H1 (cell line): ENCODE results near the gene CNGB1. TPM values are rescaled to one million over a fixed set of nuclear protein-coding genes. Genes with fewer than 3 reads are reported as not detected.
A peak's percentile ranks its signal among the peaks of the same experiment; 100 is the strongest.

ENCODE experiments used
- CTCF ChIA-PET: fragments of 300-600 bp; sonication (Branson Sonifier 250); formaldehyde crosslinking; loops from one replicate; lab custom pipeline; 2021; ENCODE audit not compliant: partially characterized antibody; lab: Charles Lee
- POLR2A ChIA-PET: fragments of 300-600 bp; sonication (Branson Sonifier 250); formaldehyde crosslinking; loops from one replicate; lab custom pipeline; 2021; ENCODE audit warnings: inconsistent platforms; ENCODE audit not compliant: partially characterized antibody; lab: Charles Lee
- DNase-seq, 2 experiments: peaks; one replicate each; pipeline versions ENCODE4 v3.0.0 to v3.0.0-alpha.2; 2010 to 2022; ENCODE audit warnings: low spot score in 2 of 2, low read depth in 1 of 2, mixed read lengths in 1 of 2
- FAIRE-seq: peaks from 2 replicates; lab custom pipeline; 2011; peaks lifted over from hg19 to GRCh38; lab: Jason Lieb, UNC
- H2AFZ ChIP-seq: 2 replicates; pipeline ENCODE4 v1.8.1; 2012; ENCODE audit warnings: low read length, inconsistent platforms
- H2AK5ac ChIP-seq: 2 replicates; pipeline ENCODE4 v1.6.1; 2013; ENCODE audit warnings: low read depth, low read length
- H2BK120ac ChIP-seq: replicated peaks from 2 replicates; pipeline ENCODE3; 2013; ENCODE audit warnings: low read depth, low read length, inconsistent platforms
- H2BK12ac ChIP-seq: 2 replicates; pipeline ENCODE4 v1.6.1; 2013; ENCODE audit warnings: low read depth, low read length
- H2BK15ac ChIP-seq: 2 replicates; pipeline ENCODE4 v1.6.1; 2013; ENCODE audit warnings: low read length
- H2BK20ac ChIP-seq: 2 replicates; pipeline ENCODE4 v1.6.1; 2013; ENCODE audit warnings: low read length
- H2BK5ac ChIP-seq: 2 replicates; pipeline ENCODE4 v1.6.1; 2013; ENCODE audit warnings: low read depth, low read length
- H3K14ac ChIP-seq: 2 replicates; pipeline ENCODE4 v1.6.1; 2013; ENCODE audit warnings: inconsistent platforms; ENCODE audit not compliant: insufficient read length
- H3K18ac ChIP-seq: 2 replicates; pipeline ENCODE4 v1.6.1; 2013; ENCODE audit warnings: low read length; ENCODE audit errors: extremely low read depth
- H3K23ac ChIP-seq: 2 replicates; pipeline ENCODE4 v1.6.1; 2013; ENCODE audit warnings: inconsistent platforms; ENCODE audit not compliant: insufficient read length
- H3K23me2 ChIP-seq: 2 replicates; pipeline ENCODE4 v1.6.1; 2013; ENCODE audit warnings: low read depth, low read length
- H3K27ac ChIP-seq: 2 replicates; pipeline ENCODE4 v1.6.1; 2011; ENCODE audit warnings: low read depth, low read length, inconsistent platforms
- H3K27me3 ChIP-seq, 4 experiments: replicated peaks in 1 of 4; 1 replicate in 1 of 4; 2 replicates in 3 of 4; pipeline versions ENCODE4 v1.6.1 to v1.8.1; 2011 to 2013; ENCODE audit warnings: low read length in 3 of 4, mild to moderate bottlenecking in 3 of 4, inconsistent platforms in 2 of 4, mixed read lengths in 2 of 4, moderate library complexity in 1 of 4; ENCODE audit not compliant: control insufficient read depth in 3 of 4, insufficient read depth in 3 of 4; ENCODE audit errors: extremely low read depth in 1 of 4
- H3K36me3 ChIP-seq, 4 experiments: 2 replicates each; pipeline versions ENCODE4 v1.6.1 to v1.8.1; 2011 to 2013; ENCODE audit warnings: mild to moderate bottlenecking in 4 of 4, low read length in 3 of 4, moderate library complexity in 2 of 4, control low read depth in 1 of 4, inconsistent platforms in 1 of 4; ENCODE audit not compliant: insufficient read depth in 4 of 4, control insufficient read depth in 2 of 4
- H3K4ac ChIP-seq: replicated peaks from 2 replicates; pipeline ENCODE3; 2013; ENCODE audit warnings: low read length, low read depth, mixed read lengths, inconsistent platforms; ENCODE audit not compliant: insufficient read length
- H3K4me1 ChIP-seq, 4 experiments: replicated peaks in 1 of 4; 1 replicate in 1 of 4; 2 replicates in 3 of 4; pipeline versions ENCODE4 v1.6.1 to v1.8.1; 2011 to 2013; ENCODE audit warnings: low read length in 3 of 4, inconsistent platforms in 2 of 4, mixed read lengths in 1 of 4; ENCODE audit not compliant: insufficient read depth in 4 of 4, control insufficient read depth in 3 of 4
- H3K4me2 ChIP-seq, 2 experiments: 2 replicates each; pipeline versions ENCODE4 v1.6.1 to v1.8.1; 2011 to 2013; ENCODE audit warnings: low read depth in 2 of 2, low read length in 2 of 2, control low read depth in 1 of 2, inconsistent platforms in 1 of 2, mild to moderate bottlenecking in 1 of 2; ENCODE audit not compliant: insufficient read depth in 1 of 2
- H3K4me3 ChIP-seq, 4 experiments: fragments of 200-600, 300-600 bp in 1 of 4; sonication (generic), shearing (Covaris generic), sonication (Bioruptor Twin) in 1 of 4; 2 replicates each; pipeline versions ENCODE4 v1.5.1 to v1.8.1; 2011 to 2016; ENCODE audit warnings: low read length in 4 of 4, low read depth in 3 of 4, control low read depth in 2 of 4, inconsistent platforms in 2 of 4, mild to moderate bottlenecking in 2 of 4, mixed read lengths in 1 of 4, moderate library complexity in 1 of 4; ENCODE audit not compliant: insufficient read depth in 2 of 4; ENCODE audit errors: extremely low read depth in 1 of 4
- H3K56ac ChIP-seq: replicated peaks from 2 replicates; pipeline ENCODE3; 2013; ENCODE audit warnings: low read depth, mild to moderate bottlenecking, mixed read lengths, low read length, inconsistent platforms; ENCODE audit not compliant: insufficient read length
- H3K79me1 ChIP-seq: 2 replicates; pipeline ENCODE4 v1.6.1; 2013; ENCODE audit warnings: low read depth, low read length, control low read depth
- H3K79me2 ChIP-seq, 2 experiments: 2 replicates each; pipeline versions ENCODE4 v1.6.1 to v1.8.1; 2012 to 2013; ENCODE audit warnings: low read length in 2 of 2, mild to moderate bottlenecking in 2 of 2, inconsistent platforms in 1 of 2; ENCODE audit not compliant: insufficient read depth in 2 of 2, control insufficient read depth in 1 of 2
- H3K9ac ChIP-seq, 4 experiments: replicated peaks in 1 of 4; 1 replicate in 1 of 4; 2 replicates in 3 of 4; pipeline versions ENCODE4 v1.6.1 to v1.8.1; 2011 to 2013; ENCODE audit warnings: low read depth in 3 of 4, low read length in 3 of 4, control low read depth in 2 of 4, mild to moderate bottlenecking in 2 of 4, moderate library complexity in 2 of 4, inconsistent platforms in 1 of 4; ENCODE audit errors: extremely low read depth in 1 of 4
- H3K9me3 ChIP-seq, 2 experiments: 2 replicates each; pipeline versions ENCODE4 v1.6.1 to v1.8.1; 2012 to 2013; ENCODE audit warnings: mild to moderate bottlenecking in 2 of 2, moderate library complexity in 2 of 2, control low read depth in 1 of 2, inconsistent platforms in 1 of 2, low read depth in 1 of 2, low read length in 1 of 2, mixed read lengths in 1 of 2; ENCODE audit not compliant: insufficient read depth in 2 of 2
- H4K20me1 ChIP-seq, 2 experiments: replicated peaks in 1 of 2; 2 replicates each; pipeline versions ENCODE3 to v1.8.1; 2011 to 2013; ENCODE audit warnings: inconsistent platforms in 2 of 2, low read length in 2 of 2, mild to moderate bottlenecking in 1 of 2; ENCODE audit not compliant: insufficient read depth in 2 of 2, control insufficient read depth in 1 of 2
- H4K5ac ChIP-seq: 2 replicates; pipeline ENCODE4 v1.6.1; 2013; ENCODE audit warnings: low read length, low read depth, mixed read lengths, inconsistent platforms; ENCODE audit not compliant: insufficient read length
- H4K8ac ChIP-seq: 2 replicates; pipeline ENCODE4 v1.8.0; 2013; ENCODE audit warnings: mild to moderate bottlenecking, moderate library complexity, low read length, inconsistent platforms; ENCODE audit not compliant: insufficient read depth; ENCODE audit errors: extremely low read depth
- H4K91ac ChIP-seq: replicated peaks from 2 replicates; pipeline ENCODE3; 2013; ENCODE audit warnings: low read length, mixed read lengths, inconsistent platforms; ENCODE audit not compliant: insufficient read length
- RAD21 ChIP-seq, 2 experiments: IDR thresholded peaks in 1 of 2; conservative IDR thresholded peaks in 1 of 2; 2 replicates each; pipeline ENCODE4 v1.6.1; 2011; ENCODE audit warnings: low read depth in 2 of 2, low read length in 2 of 2, improper control_type of control experiment in 1 of 2, inconsistent platforms in 1 of 2, mild to moderate bottlenecking in 1 of 2, moderate library complexity in 1 of 2
- SIX5 ChIP-seq: IDR thresholded peaks from 2 replicates; pipeline ENCODE4 v1.6.1; 2011; ENCODE audit warnings: mild to moderate bottlenecking, low read depth, low read length
- TBP ChIP-seq: IDR thresholded peaks from 2 replicates; pipeline ENCODE4 v1.6.1; 2011; ENCODE audit warnings: low read depth, low read length, improper control_type of control experiment
- YY1 ChIP-seq: IDR thresholded peaks from 2 replicates; pipeline ENCODE4 v1.6.1; 2011; ENCODE audit warnings: low read depth, mild to moderate bottlenecking, low read length
- whole genome bisulfite sequencing, 2 experiments: shearing (Covaris generic) in 1 of 2; methylation state at CpG; one replicate each; pipeline versions ENCODE4 v1.1.6 to v1.1.7; 2013 to 2015; ENCODE audit warnings: low lambda C conversion rate in 2 of 2, mixed read lengths in 2 of 2, inconsistent platforms in 1 of 2, low coverage in 1 of 2, missing lambda C conversion rate in 1 of 2; ENCODE audit not compliant: insufficient replicate concordance in 2 of 2, insufficient coverage in 1 of 2, insufficient read length in 1 of 2; ENCODE audit errors: extremely low coverage in 1 of 2, missing lambda C conversion rate in 1 of 2; 5-methylcytosine and 5-hydroxymethylcytosine counted together
- polyA plus RNA-seq, 7 experiments: library from polyadenylated mRNA; depleted of rRNA in 3 of 7; stranded (reverse) in 5 of 7; unstranded in 2 of 7; fragments of >200 nt in 5 of 7; fragments of 200-250 nt in 2 of 7; gene quantifications; 1 replicate in 5 of 7; 2 replicates in 1 of 7; 4 replicates in 1 of 7; pipeline versions ENCODE4 v1.2.1 to v1.2.3, GENCODE V29; 2011 to 2013; ENCODE audit warnings: missing spikeins in 2 of 7, mixed read lengths in 2 of 7
- total RNA-seq: library from RNA; stranded (reverse); fragmentation: NEBNext Ultra II Directional; extraction: Animal tissue kit (Norgen Biotek cat#: 25700); gene quantifications from 2 replicates; pipeline ENCODE4 v1.2.1, GENCODE V29; 2021
- TF ChIP-seq, protein P1 (sequence below), 3 experiments: IDR thresholded peaks; 1 replicate in 2 of 3; 2 replicates in 1 of 3; pipeline versions ENCODE4 v1.5.1 to v1.6.1; 2011; ENCODE audit warnings: low read length in 3 of 3, mild to moderate bottlenecking in 3 of 3, inconsistent platforms in 2 of 3, low read depth in 1 of 3, moderate library complexity in 1 of 3; ENCODE audit not compliant: insufficient read depth in 1 of 3; ENCODE audit errors: control extremely low read depth in 1 of 3
- TF ChIP-seq, protein P2 (sequence below): IDR thresholded peaks from 2 replicates; pipeline ENCODE4 v1.6.1; 2012; ENCODE audit warnings: inconsistent platforms

Gene CNGB1
- total and polyA plus RNA-seq, 2 of the 8 experiments (the other 6 are each of a cell fraction or from before 2014, with no cell fraction given) = not detected

DNA sequence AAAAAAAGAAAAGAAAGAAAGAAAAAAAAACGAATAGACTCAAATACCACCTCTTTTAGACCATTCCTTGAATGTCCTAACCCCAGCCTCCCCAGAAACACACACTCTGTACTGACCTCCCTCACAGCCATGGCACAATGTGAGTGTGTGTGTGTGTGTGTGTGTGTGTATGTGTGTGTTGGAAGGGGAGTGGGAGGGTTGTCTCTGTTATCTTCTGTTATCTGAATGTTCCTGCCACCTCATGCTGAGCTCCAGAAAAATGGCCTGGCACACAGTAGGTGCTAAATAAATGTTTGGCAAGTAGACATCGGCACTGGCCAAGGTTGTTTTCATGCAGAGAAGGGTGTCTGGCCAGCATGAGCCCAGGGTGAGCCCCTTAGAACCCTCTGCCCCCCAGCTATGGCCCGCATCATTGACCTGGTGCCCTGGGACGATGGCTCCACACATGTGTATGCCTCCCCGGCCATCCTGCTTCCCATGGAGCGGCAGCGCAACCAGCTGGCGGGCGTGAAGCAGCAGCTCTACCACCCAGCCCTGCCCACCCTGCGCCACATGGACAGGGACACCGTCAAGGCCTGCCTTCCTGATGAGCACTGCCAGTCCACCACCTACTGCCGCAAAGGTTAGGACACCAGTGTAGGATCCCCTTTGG is 6.6 kb upstream of the CNGB1 start:
- no peak overlapping the region for H3K56ac ChIP-seq
- TF ChIP-seq, protein P1, sequence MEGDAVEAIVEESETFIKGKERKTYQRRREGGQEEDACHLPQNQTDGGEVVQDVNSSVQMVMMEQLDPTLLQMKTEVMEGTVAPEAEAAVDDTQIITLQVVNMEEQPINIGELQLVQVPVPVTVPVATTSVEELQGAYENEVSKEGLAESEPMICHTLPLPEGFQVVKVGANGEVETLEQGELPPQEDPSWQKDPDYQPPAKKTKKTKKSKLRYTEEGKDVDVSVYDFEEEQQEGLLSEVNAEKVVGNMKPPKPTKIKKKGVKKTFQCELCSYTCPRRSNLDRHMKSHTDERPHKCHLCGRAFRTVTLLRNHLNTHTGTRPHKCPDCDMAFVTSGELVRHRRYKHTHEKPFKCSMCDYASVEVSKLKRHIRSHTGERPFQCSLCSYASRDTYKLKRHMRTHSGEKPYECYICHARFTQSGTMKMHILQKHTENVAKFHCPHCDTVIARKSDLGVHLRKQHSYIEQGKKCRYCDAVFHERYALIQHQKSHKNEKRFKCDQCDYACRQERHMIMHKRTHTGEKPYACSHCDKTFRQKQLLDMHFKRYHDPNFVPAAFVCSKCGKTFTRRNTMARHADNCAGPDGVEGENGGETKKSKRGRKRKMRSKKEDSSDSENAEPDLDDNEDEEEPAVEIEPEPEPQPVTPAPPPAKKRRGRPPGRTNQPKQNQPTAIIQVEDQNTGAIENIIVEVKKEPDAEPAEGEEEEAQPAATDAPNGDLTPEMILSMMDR (IDR thresholded peaks at IDR 0.05; ENCODE audit: control extremely low read depth in 1 of 3, insufficient read depth in 1 of 3, low read depth in 1 of 3, low read length in 3 of 3) = peak; percentile 60 to 78 (median 69)
- TF ChIP-seq RAD21 (IDR thresholded peaks at IDR 0.05 in 1 of 2, conservative IDR thresholded peaks at IDR 0.05 in 1 of 2; ENCODE audit: low read depth in 2 of 2, low read length in 2 of 2) (peak; percentile 80 to 88), SIX5 (no peak), TBP (no peak), YY1 (no peak)
- TF ChIP-seq, protein P2, sequence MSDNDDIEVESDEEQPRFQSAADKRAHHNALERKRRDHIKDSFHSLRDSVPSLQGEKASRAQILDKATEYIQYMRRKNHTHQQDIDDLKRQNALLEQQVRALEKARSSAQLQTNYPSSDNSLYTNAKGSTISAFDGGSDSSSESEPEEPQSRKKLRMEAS = peak; percentile 47; the same call in 1 of the 2 replicates
- TF ChIP-seq, all 59 proteins: peak for 3
- Histone ChIP-seq H3K27ac (no peak overlapping the region), H2BK15ac (no peak overlapping the region), H4K5ac (no peak overlapping the region), H3K14ac (no peak overlapping the region), H2AK5ac (no peak overlapping the region), H3K23ac (no peak overlapping the region), H3K79me1 (no peaks in the 10 kb centered on the region), H3K4ac (no peak overlapping the region), H2BK20ac (no peak overlapping the region), H3K4me1 (no peaks in the 10 kb centered on the region; a peak in 1 of 7 replicates), H4K8ac (no peak overlapping the region; the same call in 1 of the 2 replicates), H2AFZ (no peak overlapping the region), H3K23me2 (no peaks in the 10 kb centered on the region; the same call in 1 of the 2 replicates), H2BK120ac (no peak overlapping the region), H2BK12ac (0 out of 2 replicates have a peak overlapping the region, but pooled peaks have one; percentile 2), H3K79me2 (no peaks in the 10 kb centered on the region), H3K9me3 (no peaks in the 10 kb centered on the region), H2BK5ac (no peak overlapping the region), H3K4me3 (no peak overlapping the region), H3K18ac (no peak overlapping the region), H3K36me3 (no peaks in the 10 kb centered on the region), H4K20me1 (no peaks in the 10 kb centered on the region), H3K4me2 (no peak overlapping the region), H3K27me3 (no peaks in the 10 kb centered on the region), H3K9ac (no peak overlapping the region), H4K91ac (no peak overlapping the region)
- FAIRE-seq (no peak), DNase-seq (no peak)
- ChIA-PET POLR2A (interaction anchor here (1.6 kb wide), 1 partner anchor 11 kb away, joined by 5 read pairs; no protein-coding TSS in a partner anchor), CTCF (interaction anchor here (0.6 to 6.4 kb wide), 20 partner anchors 11 to 984 kb away, joined by 3 to 63 read pairs (median 3); partner anchors contain the start of gene KATNB1)
- WGBS, 2 experiments = 84% methylated on average over 11 of the region's 12 CpGs; no CpG with 5 or more reads in 1 of the 2 experiments
